Tibial nerve (tissue), 4 donors: Measurements from ENCODE around the gene PLGRKT.

Experiments
- CTCF ChIP-seq, 5 experiments: fragments of 200-600 bp in 3 of 5; fragments of 450-650 bp in 2 of 5; sonication (generic) in 3 of 5; IDR thresholded peaks; one replicate each; pipeline ENCODE4 v1.5.1; 2016 to 2019; ENCODE audit warnings: antibody characterized with exemption in 5 of 5, mild to moderate bottlenecking in 3 of 5, moderate library complexity in 2 of 5
- EP300 ChIP-seq, 2 donors: sonication (generic); formaldehyde crosslinking; IDR thresholded peaks; one replicate each; pipeline ENCODE4 v1.6.1; 2017; ENCODE audit warnings: antibody characterized with exemption in 2 of 2, mild to moderate bottlenecking in 1 of 2
- POLR2A ChIP-seq, 2 donors: fragments of 450-650 bp; IDR thresholded peaks; one replicate each; pipeline ENCODE4 v1.6.1; 2017; ENCODE audit warnings: antibody characterized with exemption in 2 of 2, mild to moderate bottlenecking in 2 of 2, moderate library complexity in 2 of 2

GRCh38 chr9:5395428-5395827 is 42.3 kb downstream of the PLGRKT start:
- TF ChIP-seq CTCF (IDR thresholded peaks at IDR 0.05) (no peak), POLR2A (IDR thresholded peaks at IDR 0.05) (no peak), EP300 (IDR thresholded peaks at IDR 0.05) (no peak)
